OCI-M1 (cell line): ENCODE results near the gene HS6ST3.

Experiments
- DNase-seq: peaks from one replicate; lab custom pipeline; 2025; lab: John Stamatoyannopoulos, UW

HS6ST3 gene

DNA sequence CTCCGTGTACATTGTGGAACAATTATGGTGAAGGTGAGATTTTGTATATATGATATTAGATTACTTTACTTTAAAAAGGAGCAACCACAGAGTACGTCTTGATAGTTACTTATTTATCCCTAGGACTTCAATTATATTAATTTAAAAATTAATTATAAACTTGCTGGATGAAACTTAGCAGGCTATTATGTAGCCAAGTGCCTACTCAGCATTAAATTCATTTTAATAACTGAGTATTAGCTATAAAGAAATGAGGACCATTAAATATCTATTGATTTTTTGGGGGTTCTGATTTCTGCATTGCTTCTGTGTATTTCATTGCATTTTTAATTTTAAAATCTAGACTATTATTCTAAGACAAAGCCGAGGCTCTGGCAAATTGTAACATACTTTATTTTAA is 109.4 kb downstream of the HS6ST3 start:
- no peak for DNase-seq

- no peak for DNase-seq
These were observed 110.9 kb downstream of the HS6ST3 start for GRCh38 chr13:96200810-96201209.

- no peak for DNase-seq
These were observed 112.4 kb downstream of the HS6ST3 start for GRCh38 chr13:96202315-96202714.

- DNase-seq = no peak
These were observed 113.6 kb downstream of the HS6ST3 start for GRCh38 chr13:96203471-96203870.

DNA sequence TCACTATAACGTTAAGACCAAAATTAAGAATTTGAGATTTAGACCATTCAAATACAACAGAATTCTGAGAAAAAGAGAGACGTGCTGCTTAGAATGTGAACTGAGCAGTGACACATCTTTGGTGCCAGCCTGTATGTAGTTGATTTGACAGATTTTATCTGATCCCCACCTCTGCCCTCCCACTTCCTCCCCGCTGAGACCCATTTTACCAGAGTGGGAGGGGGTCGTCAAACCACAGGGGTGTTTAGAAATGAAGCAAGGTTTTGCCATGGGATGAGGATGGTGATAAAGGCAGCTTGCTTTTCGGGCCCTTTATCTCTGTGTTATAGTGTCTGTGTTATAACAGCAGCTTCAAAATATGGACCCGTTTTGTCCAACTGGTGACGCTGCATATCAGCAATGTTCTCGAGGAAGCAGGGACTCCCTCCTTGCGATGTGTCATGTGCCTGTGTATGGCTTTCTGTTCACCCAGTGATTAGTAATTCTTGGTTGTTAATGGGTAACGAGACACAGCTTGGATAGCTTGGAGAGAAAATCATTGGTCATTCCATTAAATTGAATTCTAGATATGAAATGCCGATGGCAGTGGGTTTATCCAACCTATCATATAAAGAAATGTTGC is 125.0 kb downstream of the HS6ST3 start:
- DNase-seq = peak; percentile 75

- no peak for DNase-seq
These were observed 126.6 kb downstream of the HS6ST3 start for GRCh38 chr13:96216543-96216942.

- DNase-seq = no peak
These were observed 128.6 kb downstream of the HS6ST3 start for GRCh38 chr13:96218475-96218874.

GRCh38 chr13:96221471-96221870 is 131.6 kb downstream of the HS6ST3 start:
- DNase-seq = no peak

GRCh38 chr13:96223231-96223630 is 133.3 kb downstream of the HS6ST3 start:
- DNase-seq = no peak

- peak; percentile 71 for DNase-seq
These were observed 139.4 kb downstream of the HS6ST3 start for GRCh38 chr13:96229356-96229755.

GRCh38 chr13:96238241-96238640 is 148.3 kb downstream of the HS6ST3 start:
- no peak for DNase-seq

GRCh38 chr13:96238861-96239260 is 149.0 kb downstream of the HS6ST3 start:
- no peak for DNase-seq

- no peak for DNase-seq
These were observed 153.5 kb downstream of the HS6ST3 start for GRCh38 chr13:96243376-96243775.

GRCh38 chr13:96248103-96248502 is 158.2 kb downstream of the HS6ST3 start:
- no peak for DNase-seq

DNA sequence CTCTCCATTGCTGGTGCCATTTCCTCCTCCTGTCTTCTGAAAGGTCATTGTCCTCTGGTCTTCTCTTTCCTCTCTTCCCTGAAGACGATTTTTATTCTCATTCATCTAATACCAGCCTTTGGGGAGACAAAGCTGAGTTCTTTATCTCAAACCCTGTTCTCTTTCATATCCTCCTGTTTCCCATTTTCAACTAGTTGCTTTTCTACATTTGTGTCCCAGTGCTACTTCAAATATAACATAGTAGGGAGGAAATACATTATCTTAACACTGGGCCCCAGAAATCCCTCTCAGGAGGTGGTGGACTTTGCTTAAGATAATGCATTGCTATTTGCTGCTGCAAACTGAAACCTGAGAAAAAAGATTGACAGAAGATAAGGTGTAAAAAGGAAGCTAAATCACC is 159.1 kb downstream of the HS6ST3 start:
- DNase-seq = no peak

DNA sequence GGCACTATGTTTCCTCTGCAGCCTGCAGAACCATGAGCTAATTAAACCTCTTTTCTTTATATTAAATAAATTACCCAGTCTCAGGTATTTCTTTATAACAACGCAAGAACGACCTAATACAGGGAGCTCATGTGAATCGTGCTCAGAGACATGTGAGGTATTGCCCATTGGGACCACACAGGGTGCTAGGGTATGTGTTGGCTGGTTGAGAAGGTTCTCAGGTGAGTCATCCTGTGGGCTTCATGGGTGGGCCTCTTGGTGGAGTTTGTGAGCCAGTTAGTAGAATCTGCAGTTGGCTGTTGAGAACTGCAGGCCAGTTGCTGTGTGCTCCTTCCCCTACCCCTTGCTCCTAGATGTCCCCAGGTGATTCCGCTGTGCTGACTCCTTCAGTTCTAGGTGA is 163.0 kb downstream of the HS6ST3 start:
- no peak for DNase-seq

- no peak for DNase-seq
These were observed 183.3 kb downstream of the HS6ST3 start for GRCh38 chr13:96273196-96273595.

DNA sequence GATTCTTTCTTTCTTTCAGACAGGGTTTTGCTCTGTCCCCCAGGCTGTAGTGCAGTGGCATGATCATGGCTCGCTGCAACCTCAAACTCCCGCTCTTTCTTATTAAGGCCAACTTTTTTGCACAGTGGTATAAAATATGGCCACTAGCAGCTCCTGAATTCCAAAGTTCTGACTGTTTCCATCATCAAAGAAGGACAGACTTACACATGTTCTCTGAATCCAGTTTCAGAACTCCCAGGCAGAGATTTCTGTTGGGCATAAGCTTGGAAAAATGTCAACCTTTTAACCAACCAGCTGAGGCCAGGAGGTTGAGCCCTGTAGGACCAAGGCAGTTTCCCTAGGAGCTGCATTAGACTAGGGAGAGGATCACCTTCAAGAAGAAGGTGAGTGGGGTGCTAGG is 184.1 kb downstream of the HS6ST3 start:
- DNase-seq = no peak

- DNase-seq = no peak
These were observed 190.0 kb downstream of the HS6ST3 start for GRCh38 chr13:96279904-96280303.

DNA sequence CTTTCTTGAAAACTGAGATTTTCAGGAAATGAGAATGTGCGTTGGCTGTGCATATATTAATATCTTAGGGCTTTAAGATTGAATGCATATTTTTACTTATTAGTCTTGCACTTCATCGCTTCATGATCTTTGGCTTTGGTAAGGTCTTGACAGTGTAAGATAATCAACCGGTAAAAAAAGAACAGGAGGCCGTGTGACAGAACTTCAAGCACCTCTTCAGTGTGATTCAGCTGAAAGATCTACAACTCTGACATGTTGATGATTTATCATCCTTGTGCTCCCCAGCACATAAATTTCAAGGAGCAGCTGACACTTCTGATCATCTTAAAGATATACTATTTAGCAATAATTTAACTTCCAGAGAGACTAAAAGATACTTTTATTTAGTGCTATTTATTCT is 195.1 kb downstream of the HS6ST3 start:
- no peak for DNase-seq

GRCh38 chr13:96285729-96286128 is 195.8 kb downstream of the HS6ST3 start:
- no peak for DNase-seq

- DNase-seq = no peak
These were observed 205.3 kb downstream of the HS6ST3 start for GRCh38 chr13:96294930-96295881.

DNA sequence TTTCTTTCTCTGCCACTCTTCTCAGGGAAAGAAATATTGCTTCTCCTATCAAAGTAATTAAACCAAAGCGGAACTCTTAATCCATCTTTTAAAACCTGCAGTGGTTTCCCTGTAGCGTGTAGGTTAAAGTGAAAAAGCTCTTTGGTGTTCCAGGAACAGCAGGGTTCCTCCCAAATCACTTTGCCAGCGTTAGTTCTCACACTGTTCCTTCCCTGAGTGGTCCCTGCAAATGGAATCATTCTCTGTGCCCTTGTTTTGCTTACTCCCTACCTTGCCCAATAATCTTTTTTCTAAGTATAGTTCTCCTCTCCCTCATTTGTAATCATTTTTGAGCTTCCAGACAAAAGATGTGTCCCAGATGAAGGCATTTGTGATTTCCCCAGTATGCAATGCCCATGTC is 207.5 kb downstream of the HS6ST3 start:
- DNase-seq = no peak
